Measurements from ENCODE around the gene PCDHGA1.
A peak's percentile ranks its signal among the peaks of the same experiment; 100 is the strongest.

DNA sequence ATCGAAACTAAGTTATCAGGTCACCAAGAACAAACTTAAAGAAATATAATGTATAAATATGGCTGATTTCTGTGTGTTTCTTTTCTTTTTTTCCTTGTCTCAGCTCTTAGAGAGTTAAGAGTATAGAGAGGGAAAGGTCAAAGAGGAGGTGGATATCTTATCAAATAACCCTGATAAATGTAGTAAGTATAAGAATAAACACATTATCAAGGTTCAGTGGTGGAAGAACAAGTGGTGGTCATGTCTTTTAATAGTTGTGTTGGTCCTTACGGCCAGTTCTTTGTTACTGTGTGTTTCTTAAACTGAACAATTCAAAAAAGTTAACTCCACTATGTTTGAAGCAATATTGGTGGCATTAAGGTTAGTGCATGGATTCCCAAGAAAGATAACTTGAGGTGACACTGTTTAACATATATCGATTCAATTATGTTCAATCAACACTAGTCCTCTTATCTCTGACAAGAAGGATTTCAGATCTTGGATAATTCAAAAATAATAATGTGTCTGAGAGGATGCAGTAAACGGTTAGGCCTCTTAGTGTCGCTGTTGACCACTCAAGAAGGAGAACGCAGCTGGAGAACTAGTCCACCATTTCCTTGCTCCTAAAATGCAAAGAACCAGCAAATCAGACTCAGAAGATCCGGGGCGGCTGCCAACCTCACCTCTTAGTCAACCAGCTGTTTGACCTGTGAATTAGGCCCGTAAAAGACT lies 13.1 kb downstream of the PCDHGA1 start, which contains the start of gene PCDHGA3:
- TF ChIP-seq, protein P1, sequence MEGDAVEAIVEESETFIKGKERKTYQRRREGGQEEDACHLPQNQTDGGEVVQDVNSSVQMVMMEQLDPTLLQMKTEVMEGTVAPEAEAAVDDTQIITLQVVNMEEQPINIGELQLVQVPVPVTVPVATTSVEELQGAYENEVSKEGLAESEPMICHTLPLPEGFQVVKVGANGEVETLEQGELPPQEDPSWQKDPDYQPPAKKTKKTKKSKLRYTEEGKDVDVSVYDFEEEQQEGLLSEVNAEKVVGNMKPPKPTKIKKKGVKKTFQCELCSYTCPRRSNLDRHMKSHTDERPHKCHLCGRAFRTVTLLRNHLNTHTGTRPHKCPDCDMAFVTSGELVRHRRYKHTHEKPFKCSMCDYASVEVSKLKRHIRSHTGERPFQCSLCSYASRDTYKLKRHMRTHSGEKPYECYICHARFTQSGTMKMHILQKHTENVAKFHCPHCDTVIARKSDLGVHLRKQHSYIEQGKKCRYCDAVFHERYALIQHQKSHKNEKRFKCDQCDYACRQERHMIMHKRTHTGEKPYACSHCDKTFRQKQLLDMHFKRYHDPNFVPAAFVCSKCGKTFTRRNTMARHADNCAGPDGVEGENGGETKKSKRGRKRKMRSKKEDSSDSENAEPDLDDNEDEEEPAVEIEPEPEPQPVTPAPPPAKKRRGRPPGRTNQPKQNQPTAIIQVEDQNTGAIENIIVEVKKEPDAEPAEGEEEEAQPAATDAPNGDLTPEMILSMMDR (IDR thresholded peaks at IDR 0.05): peak in 1 of 6 experiments; percentile 10
- TF ChIP-seq POLR2A (IDR thresholded peaks at IDR 0.05): no peak
